ENCODE measurements around the gene RHAG. TPM values are rescaled to one million over a fixed set of nuclear protein-coding genes. Genes with fewer than 3 reads are reported as not detected.

Gene RHAG
- total RNA-seq, 6 experiments from 2014 or later: 0.18 to 2.7 (median 0.85) TPM; not detected in 2

- 29% methylated on average over 1 of the region's 1 CpG for WGBS (ENCODE audit: insufficient coverage, low coverage, low lambda C conversion rate, missing lambda C conversion rate)
- no peak overlapping the region for H3K27ac ChIP-seq
- no peaks in the 10 kb centered on the region for H3K9me3 ChIP-seq
- no peaks in the 10 kb centered on the region for H3K36me3 ChIP-seq
- intact Hi-C loops (cut with DNase I): no loop called here
- H3K27me3 ChIP-seq: no peaks in the 10 kb centered on the region
- no peaks in the 10 kb centered on the region for H3K4me1 ChIP-seq
- ATAC-seq: no peak
- DNase-seq: no peak
- TF ChIP-seq POLR2A (IDR thresholded peaks at IDR 0.05): no peak
- TF ChIP-seq, protein P1, sequence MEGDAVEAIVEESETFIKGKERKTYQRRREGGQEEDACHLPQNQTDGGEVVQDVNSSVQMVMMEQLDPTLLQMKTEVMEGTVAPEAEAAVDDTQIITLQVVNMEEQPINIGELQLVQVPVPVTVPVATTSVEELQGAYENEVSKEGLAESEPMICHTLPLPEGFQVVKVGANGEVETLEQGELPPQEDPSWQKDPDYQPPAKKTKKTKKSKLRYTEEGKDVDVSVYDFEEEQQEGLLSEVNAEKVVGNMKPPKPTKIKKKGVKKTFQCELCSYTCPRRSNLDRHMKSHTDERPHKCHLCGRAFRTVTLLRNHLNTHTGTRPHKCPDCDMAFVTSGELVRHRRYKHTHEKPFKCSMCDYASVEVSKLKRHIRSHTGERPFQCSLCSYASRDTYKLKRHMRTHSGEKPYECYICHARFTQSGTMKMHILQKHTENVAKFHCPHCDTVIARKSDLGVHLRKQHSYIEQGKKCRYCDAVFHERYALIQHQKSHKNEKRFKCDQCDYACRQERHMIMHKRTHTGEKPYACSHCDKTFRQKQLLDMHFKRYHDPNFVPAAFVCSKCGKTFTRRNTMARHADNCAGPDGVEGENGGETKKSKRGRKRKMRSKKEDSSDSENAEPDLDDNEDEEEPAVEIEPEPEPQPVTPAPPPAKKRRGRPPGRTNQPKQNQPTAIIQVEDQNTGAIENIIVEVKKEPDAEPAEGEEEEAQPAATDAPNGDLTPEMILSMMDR (IDR thresholded peaks at IDR 0.05): no peak
- H3K4me3 ChIP-seq: no peak overlapping the region
Measured at GRCh38 chr6:49649988-49650387, 13.3 kb upstream of the RHAG start.

- DNase-seq (no peak), ATAC-seq (no peak)
- H3K4me1 ChIP-seq: no peaks in the 10 kb centered on the region
- no peak overlapping the region for H3K27ac ChIP-seq
- H3K4me3 ChIP-seq: no peak overlapping the region
- no peaks in the 10 kb centered on the region for H3K36me3 ChIP-seq
- no peaks in the 10 kb centered on the region for H3K27me3 ChIP-seq
- no peaks in the 10 kb centered on the region for H3K9me3 ChIP-seq
- intact Hi-C loops (cut with DNase I): no loop called here
- no peak for TF ChIP-seq POLR2A (IDR thresholded peaks at IDR 0.05)
- TF ChIP-seq, protein P1 (IDR thresholded peaks at IDR 0.05): no peak
Measured at GRCh38 chr6:49648036-49648435, 11.4 kb upstream of the RHAG start.

GRCh38 chr6:49647476-49647875 is 10.8 kb upstream of the RHAG start:
- 71% methylated on average over 2 of the region's 2 CpGs for WGBS (ENCODE audit: insufficient coverage, low coverage, low lambda C conversion rate, missing lambda C conversion rate)
- TF ChIP-seq POLR2A (IDR thresholded peaks at IDR 0.05): no peak
- TF ChIP-seq, protein P1 (IDR thresholded peaks at IDR 0.05): no peak
- no peaks in the 10 kb centered on the region for H3K27me3 ChIP-seq
- DNase-seq (no peak), ATAC-seq (no peak)
- H3K4me1 ChIP-seq: no peaks in the 10 kb centered on the region
- H3K36me3 ChIP-seq: no peaks in the 10 kb centered on the region
- no peak overlapping the region for H3K27ac ChIP-seq
- H3K9me3 ChIP-seq: no peaks in the 10 kb centered on the region
- intact Hi-C loops (cut with DNase I): no loop called here
- H3K4me3 ChIP-seq: no peak overlapping the region

DNA sequence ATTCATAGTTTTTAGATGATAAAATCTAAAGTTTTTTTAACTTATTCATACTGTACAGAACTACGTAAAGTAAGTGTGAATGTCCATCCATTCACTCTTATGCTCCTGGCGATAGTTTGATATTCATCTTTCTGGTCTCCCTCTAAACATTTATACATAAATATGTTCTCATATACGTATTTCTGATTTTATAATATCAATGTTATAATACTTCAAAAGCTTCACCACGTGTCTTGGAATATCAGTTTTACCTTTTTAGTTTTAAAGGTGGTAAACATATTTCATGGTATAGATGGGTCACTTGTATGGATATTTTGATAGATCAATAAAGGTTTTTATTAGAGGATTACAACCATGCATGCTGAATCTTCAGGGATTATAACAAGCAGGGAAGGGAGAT is 10.3 kb upstream of the RHAG start:
- no peaks in the 10 kb centered on the region for H3K9me3 ChIP-seq
- H3K27me3 ChIP-seq: no peaks in the 10 kb centered on the region
- ATAC-seq: no peak
- H3K4me1 ChIP-seq: no peaks in the 10 kb centered on the region
- 62% methylated on average over 4 of the region's 4 CpGs for WGBS (ENCODE audit: insufficient coverage, low coverage, low lambda C conversion rate, missing lambda C conversion rate)
- no peak for TF ChIP-seq POLR2A (IDR thresholded peaks at IDR 0.05)
- TF ChIP-seq, protein P1 (IDR thresholded peaks at IDR 0.05): no peak
- H3K27ac ChIP-seq: no peak overlapping the region
- intact Hi-C loops (cut with DNase I): no loop called here
- H3K36me3 ChIP-seq: no peaks in the 10 kb centered on the region
- H3K4me3 ChIP-seq: no peak overlapping the region
- DNase-seq: no peak

DNA sequence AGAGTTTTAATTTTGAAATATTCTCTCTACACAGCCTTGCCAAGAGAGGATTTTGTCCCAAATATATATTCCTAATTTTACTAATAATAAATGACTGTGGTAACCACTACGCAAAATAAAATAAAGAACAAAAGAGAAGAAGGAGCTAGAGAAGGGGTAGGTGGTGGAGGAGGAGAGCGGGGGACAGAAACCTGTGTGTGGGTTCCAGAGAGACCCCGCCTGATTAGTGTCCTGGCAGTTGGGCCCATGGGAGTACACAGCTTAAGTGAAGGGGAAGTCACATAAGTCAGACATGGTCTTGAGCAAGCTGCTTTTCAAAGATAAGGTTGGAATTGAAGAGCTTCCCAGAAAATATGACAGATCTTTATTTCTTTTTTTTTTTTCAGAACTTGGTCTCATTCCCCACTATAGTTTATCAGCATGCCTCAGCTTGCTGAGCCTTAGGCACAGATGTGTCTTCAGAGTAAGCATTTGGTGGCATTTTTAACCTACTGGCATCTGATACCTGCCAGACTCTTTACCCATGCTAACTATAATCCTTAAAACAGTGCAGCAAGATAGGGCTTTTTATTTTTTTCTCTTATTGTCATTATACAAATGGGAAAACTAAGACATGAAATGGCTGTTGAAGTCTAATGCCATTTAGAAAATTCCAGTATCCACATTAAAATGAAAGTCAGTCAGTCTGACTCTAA is 9.6 kb upstream of the RHAG start:
- WGBS (ENCODE audit: insufficient coverage, low coverage, low lambda C conversion rate, missing lambda C conversion rate): 66% methylated on average over 3 of the region's 3 CpGs
- Histone ChIP-seq H3K27ac (no peak overlapping the region), H3K4me3 (no peak overlapping the region), H3K4me1 (no peaks in the 10 kb centered on the region), H3K36me3 (no peaks in the 10 kb centered on the region), H3K9me3 (no peaks in the 10 kb centered on the region), H3K27me3 (no peaks in the 10 kb centered on the region)
- DNase-seq: no peak
- TF ChIP-seq, protein P1 (IDR thresholded peaks at IDR 0.05): no peak
- TF ChIP-seq POLR2A (IDR thresholded peaks at IDR 0.05): no peak
- ATAC-seq: no peak
- intact Hi-C loops (cut with DNase I): no loop called here
